Gastrocnemius medialis (tissue), 4 donors: ENCODE results near the gene PFKP.

Experiments
- CTCF ChIP-seq, 5 experiments: fragments of 450-650 bp in 3 of 5; fragments of 200-600 bp in 2 of 5; sonication (generic) in 2 of 5; IDR thresholded peaks in 4 of 5; conservative IDR thresholded peaks in 1 of 5; 1 replicate in 4 of 5; 2 replicates in 1 of 5; pipeline ENCODE4 v1.5.1; 2016 to 2019; ENCODE audit warnings: antibody characterized with exemption in 5 of 5, mild to moderate bottlenecking in 3 of 5, moderate library complexity in 3 of 5
- POLR2A ChIP-seq, 2 donors: fragments of 450-650 bp; IDR thresholded peaks; one replicate each; pipeline ENCODE4 v1.6.1; 2017; ENCODE audit warnings: antibody characterized with exemption in 2 of 2, mild to moderate bottlenecking in 2 of 2, moderate library complexity in 2 of 2

- TF ChIP-seq CTCF (IDR thresholded peaks at IDR 0.05 in 4 of 5, conservative IDR thresholded peaks at IDR 0.05 in 1 of 5), result no peak
- TF ChIP-seq POLR2A (IDR thresholded peaks at IDR 0.05), result no peak
Measured at GRCh38 chr10:3147117-3147820, 79.9 kb downstream of the PFKP start.
